ENCODE measurements around the gene CGB3. TPM values are rescaled to one million over a fixed set of nuclear protein-coding genes. Genes with fewer than 3 reads are reported as not detected.
"Not testable (repeated sequence)": the region's sequence is repeated elsewhere in the genome, so short reads cannot be mapped to it uniquely, and the experiment has no call there.

CGB3 gene
- total RNA-seq, 1 experiment from 2014 or later = not detected

DNA sequence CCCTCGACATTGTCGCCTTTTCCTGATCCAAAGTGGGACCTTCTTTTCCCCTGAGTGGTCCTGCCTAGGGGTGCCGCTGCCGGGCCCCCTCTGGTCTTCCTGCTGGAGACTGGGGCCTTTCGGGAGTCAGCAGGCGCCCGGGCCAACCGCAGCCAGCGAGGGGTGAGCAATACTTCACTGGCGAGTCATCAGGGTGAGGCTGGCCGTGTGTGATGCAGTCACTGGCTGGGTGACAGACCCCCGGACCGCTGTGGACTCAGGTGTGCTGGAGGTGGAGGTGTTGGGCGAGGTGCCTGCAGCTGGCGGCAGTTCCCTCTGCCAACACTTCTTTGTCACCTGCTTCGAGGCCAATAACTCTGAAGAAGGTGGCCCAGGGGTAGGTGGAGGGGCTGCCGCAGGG, 18.0 kb upstream of the CGB3 start (continued):
- TF ChIP-seq, protein P1, sequence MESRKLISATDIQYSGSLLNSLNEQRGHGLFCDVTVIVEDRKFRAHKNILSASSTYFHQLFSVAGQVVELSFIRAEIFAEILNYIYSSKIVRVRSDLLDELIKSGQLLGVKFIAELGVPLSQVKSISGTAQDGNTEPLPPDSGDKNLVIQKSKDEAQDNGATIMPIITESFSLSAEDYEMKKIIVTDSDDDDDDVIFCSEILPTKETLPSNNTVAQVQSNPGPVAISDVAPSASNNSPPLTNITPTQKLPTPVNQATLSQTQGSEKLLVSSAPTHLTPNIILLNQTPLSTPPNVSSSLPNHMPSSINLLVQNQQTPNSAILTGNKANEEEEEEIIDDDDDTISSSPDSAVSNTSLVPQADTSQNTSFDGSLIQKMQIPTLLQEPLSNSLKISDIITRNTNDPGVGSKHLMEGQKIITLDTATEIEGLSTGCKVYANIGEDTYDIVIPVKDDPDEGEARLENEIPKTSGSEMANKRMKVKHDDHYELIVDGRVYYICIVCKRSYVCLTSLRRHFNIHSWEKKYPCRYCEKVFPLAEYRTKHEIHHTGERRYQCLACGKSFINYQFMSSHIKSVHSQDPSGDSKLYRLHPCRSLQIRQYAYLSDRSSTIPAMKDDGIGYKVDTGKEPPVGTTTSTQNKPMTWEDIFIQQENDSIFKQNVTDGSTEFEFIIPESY (IDR thresholded peaks at IDR 0.05; ENCODE audit: extremely low read depth, insufficient replicate concordance, low read length) = no peak
- TF ChIP-seq ZNF274 (IDR thresholded peaks at IDR 0.05; ENCODE audit: low read depth, low read length) (no peak), RAD21 (IDR thresholded peaks at IDR 0.05; ENCODE audit: low read depth) (no peak)

DNA sequence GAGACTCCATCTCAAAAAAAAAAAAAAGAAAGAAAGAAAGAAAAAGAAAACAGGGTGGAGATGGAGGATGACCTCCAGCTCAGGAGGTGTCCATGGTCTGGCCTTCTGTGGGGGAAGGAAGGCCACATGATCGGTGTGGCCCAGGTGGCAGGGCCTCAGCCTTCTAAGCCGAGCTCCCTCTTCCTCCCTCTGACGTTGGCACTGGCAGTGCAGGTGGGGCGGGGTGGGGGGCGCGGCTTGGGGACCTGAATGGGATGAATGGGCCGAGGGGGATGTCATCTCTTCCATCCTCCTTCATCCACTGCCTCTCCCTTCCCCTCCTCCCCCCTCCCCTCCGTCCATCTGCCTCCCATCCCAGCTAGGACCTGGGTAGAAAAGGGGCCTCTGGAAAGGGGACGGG, 15.6 kb upstream of the CGB3 start:
- H3K4me3 ChIP-seq (replicated peaks in 1 of 2; ENCODE audit: low read depth in 1 of 2, low read length in 2 of 2); H3K79me2 ChIP-seq (ENCODE audit: insufficient read depth, low read length); H3K36me3 ChIP-seq (ENCODE audit: control insufficient read depth in 1 of 2, insufficient read depth in 2 of 2, low read length in 2 of 2); CTCF ChIA-PET; RAD21 ChIA-PET (ENCODE audit: low non-redundant PET in 1 of 2, low total read pairs in 2 of 2, uncharacterized antibody in 2 of 2, unreplicated experiment in 2 of 2); H2AFZ ChIP-seq (ENCODE audit: low read depth, low read length, poor library complexity, severe bottlenecking); H3K27me3 ChIP-seq (ENCODE audit: insufficient read depth, low read length); BruUV-seq (replicated peaks); H3K9me2 ChIP-seq (ENCODE audit: insufficient read depth); H3K27ac ChIP-seq (ENCODE audit: low read depth, low read length); H3K9ac ChIP-seq (ENCODE audit: low read length); POLR2A ChIA-PET; H3K9me3 ChIP-seq (ENCODE audit: control insufficient read depth in 1 of 2, insufficient read depth in 1 of 2, low read depth in 1 of 2, low read length in 2 of 2); H3K4me2 ChIP-seq (ENCODE audit: low read length); intact Hi-C loops (cut with micrococcal nuclease); ATAC-seq; H4K20me1 ChIP-seq (ENCODE audit: insufficient read depth); DNase-seq (ENCODE audit: low read depth, low spot score): not testable (repeated sequence)
- H3K4me1 ChIP-seq (ENCODE audit: control insufficient read depth in 1 of 2, insufficient read depth in 2 of 2, low read length in 2 of 2) = peaks cover 25 to 45% of the 10 kb centered on the region in 2 experiments

DNA sequence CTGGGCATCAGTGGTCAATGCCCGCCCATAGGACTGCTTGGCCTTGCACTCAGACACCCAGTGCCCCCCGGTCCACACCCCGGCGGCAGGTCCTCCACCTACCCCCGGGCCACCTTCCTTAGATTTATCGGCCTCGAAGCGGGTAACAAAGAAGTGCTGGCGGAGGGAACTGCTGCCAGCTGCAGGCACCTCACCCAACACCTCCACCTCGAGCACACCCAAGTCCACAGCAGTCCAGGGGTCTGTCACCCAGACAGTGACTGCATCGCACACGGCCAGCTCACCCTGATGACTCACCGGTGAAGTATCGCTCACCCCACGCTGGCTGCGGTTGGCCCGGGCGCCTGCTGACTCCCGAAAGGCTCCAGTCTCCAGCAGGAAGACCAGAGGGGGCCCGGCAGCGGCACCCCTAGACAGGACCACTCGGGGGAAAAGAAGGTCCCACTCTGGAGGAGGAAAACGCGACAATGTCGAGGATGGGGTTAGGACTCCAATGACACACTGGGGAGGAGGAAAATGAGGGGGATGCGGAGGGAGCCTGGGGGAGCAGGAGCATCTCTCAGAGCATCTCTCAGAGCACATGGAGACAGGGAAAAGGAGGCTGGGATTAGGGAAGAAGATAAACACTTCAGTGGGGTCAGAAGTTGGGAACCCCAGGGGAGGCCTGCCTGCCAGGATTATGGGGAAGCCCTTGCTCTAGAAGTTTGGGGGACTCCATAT, 14.6 kb upstream of the CGB3 start:
- H3K36me3 ChIP-seq (ENCODE audit: control insufficient read depth in 1 of 2, insufficient read depth in 2 of 2, low read length in 2 of 2); intact Hi-C loops (cut with micrococcal nuclease); RAD21 ChIA-PET (ENCODE audit: low non-redundant PET in 1 of 2, low total read pairs in 2 of 2, uncharacterized antibody in 2 of 2, unreplicated experiment in 2 of 2); H3K79me2 ChIP-seq (ENCODE audit: insufficient read depth, low read length); BruUV-seq (replicated peaks); H4K20me1 ChIP-seq (ENCODE audit: insufficient read depth); H3K9me3 ChIP-seq (ENCODE audit: control insufficient read depth in 1 of 2, insufficient read depth in 1 of 2, low read depth in 1 of 2, low read length in 2 of 2); CTCF ChIA-PET; H3K27me3 ChIP-seq (ENCODE audit: insufficient read depth, low read length); POLR2A ChIA-PET; DNase-seq (ENCODE audit: low read depth, low spot score); H3K9me2 ChIP-seq (ENCODE audit: insufficient read depth): not testable (repeated sequence)
- peak overlapping the region in 1 of 2 experiments; percentile 32; a peak in 2 of 4 replicates for H3K4me3 ChIP-seq (replicated peaks in 1 of 2; ENCODE audit: low read depth in 1 of 2, low read length in 2 of 2)
- peak; percentile 87 for ATAC-seq
- H3K4me2 ChIP-seq (ENCODE audit: low read length) = peak overlapping the region; percentile 65
- H3K9ac ChIP-seq (ENCODE audit: low read length) = peak overlapping the region; percentile 32; the same call in 1 of the 2 replicates
- peak overlapping the region; percentile 60 for H3K27ac ChIP-seq (ENCODE audit: low read depth, low read length)
- peak overlapping the region; percentile 16 for H2AFZ ChIP-seq (ENCODE audit: low read depth, low read length, poor library complexity, severe bottlenecking)
- TF ChIP-seq FOSL1 (IDR thresholded peaks at IDR 0.05; ENCODE audit: low read depth) (peak; percentile 82), CBX3 (IDR thresholded peaks at IDR 0.05; ENCODE audit: low read depth) (0 out of 2 replicates have a peak, but pooled peaks have one; percentile 22), JUND (IDR thresholded peaks at IDR 0.05) (peak; percentile 78), SP1 (IDR thresholded peaks at IDR 0.05; ENCODE audit: low read depth) (0 out of 2 replicates have a peak, but pooled peaks have one; percentile 27)
- TF ChIP-seq, protein P2, sequence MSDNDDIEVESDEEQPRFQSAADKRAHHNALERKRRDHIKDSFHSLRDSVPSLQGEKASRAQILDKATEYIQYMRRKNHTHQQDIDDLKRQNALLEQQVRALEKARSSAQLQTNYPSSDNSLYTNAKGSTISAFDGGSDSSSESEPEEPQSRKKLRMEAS (IDR thresholded peaks at IDR 0.05) = peak; percentile 73; the same call in 1 of the 2 replicates
- peaks cover 25 to 45% of the 10 kb centered on the region in 2 experiments for H3K4me1 ChIP-seq (ENCODE audit: control insufficient read depth in 1 of 2, insufficient read depth in 2 of 2, low read length in 2 of 2)

DNA sequence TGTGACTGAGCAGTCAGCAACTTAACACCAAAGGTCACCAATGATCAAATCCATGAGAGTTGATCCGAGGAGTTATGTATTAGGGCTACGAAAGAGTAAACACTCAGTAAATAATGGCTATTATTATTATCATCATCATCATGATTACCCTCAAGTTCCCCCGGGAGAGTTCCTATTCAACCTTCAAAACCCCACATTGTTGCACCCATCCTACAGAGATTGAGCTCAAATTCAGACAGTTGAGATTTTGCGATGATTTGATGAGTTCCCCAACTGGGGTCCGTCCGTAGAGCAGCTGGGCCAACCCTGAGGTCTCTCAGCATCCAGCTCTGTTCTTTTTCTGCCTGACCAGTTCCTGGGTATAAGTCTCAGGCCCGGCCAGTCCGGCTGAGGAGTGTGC, 14.0 kb upstream of the CGB3 start:
- RAD21 ChIA-PET (ENCODE audit: low non-redundant PET in 1 of 2, low total read pairs in 2 of 2, uncharacterized antibody in 2 of 2, unreplicated experiment in 2 of 2); ATAC-seq: not testable (repeated sequence)
- H3K4me1 ChIP-seq (ENCODE audit: control insufficient read depth in 1 of 2, insufficient read depth in 2 of 2, low read length in 2 of 2) = peaks cover 25 to 44% of the 10 kb centered on the region in 2 experiments

More for the DNA sequence above, 14.0 kb upstream of the CGB3 start:
- H2AFZ ChIP-seq (ENCODE audit: low read depth, low read length, poor library complexity, severe bottlenecking); H3K9me3 ChIP-seq (ENCODE audit: control insufficient read depth in 1 of 2, insufficient read depth in 1 of 2, low read depth in 1 of 2, low read length in 2 of 2); H4K20me1 ChIP-seq (ENCODE audit: insufficient read depth); BruUV-seq (replicated peaks); DNase-seq (ENCODE audit: low read depth, low spot score); H3K36me3 ChIP-seq (ENCODE audit: control insufficient read depth in 1 of 2, insufficient read depth in 2 of 2, low read length in 2 of 2); H3K9me2 ChIP-seq (ENCODE audit: insufficient read depth); intact Hi-C loops (cut with micrococcal nuclease); H3K79me2 ChIP-seq (ENCODE audit: insufficient read depth, low read length); H3K27me3 ChIP-seq (ENCODE audit: insufficient read depth, low read length); POLR2A ChIA-PET; CTCF ChIA-PET: not testable (repeated sequence)
- Histone ChIP-seq H3K9ac (ENCODE audit: low read length) (0 out of 2 replicates have a peak overlapping the region, but pooled peaks have one; percentile 32), H3K4me2 (ENCODE audit: low read length) (peak overlapping the region; percentile 65), H3K27ac (ENCODE audit: low read depth, low read length) (peak overlapping the region; percentile 60), H3K4me3 (replicated peaks in 1 of 2; ENCODE audit: low read depth in 1 of 2, low read length in 2 of 2) (peak overlapping the region in 1 of 2 experiments; percentile 32; a peak in 1 of 4 replicates)

All from HCT116 (cell line).